Smooth muscle cell (in vitro differentiated cells): ENCODE measurements around the gene GNA12. TPM values are rescaled to one million over a fixed set of nuclear protein-coding genes. Genes with fewer than 3 reads are reported as not detected.
A peak's percentile ranks its signal among the peaks of the same experiment; 100 is the strongest.

Source experiments
- DNase-seq: peaks from one replicate; lab custom pipeline; 2025; ENCODE audit not compliant: unreplicated experiment; lab: John Stamatoyannopoulos, UW
- H2AFZ ChIP-seq: fragments of 200-600 bp; sonication (generic); 2 replicates; pipeline ENCODE4 v1.6.0; 2016; ENCODE audit warnings: antibody characterized with exemption, low read depth, mild to moderate bottlenecking
- H3F3A ChIP-seq: fragments of 200-600 bp; sonication (generic); 2 replicates; pipeline ENCODE4 v1.6.0; 2017; ENCODE audit warnings: antibody characterized with exemption, low read depth
- H3K27ac ChIP-seq: fragments of 200-600 bp; sonication (generic); 2 replicates; pipeline ENCODE4 v1.5.1; 2016; ENCODE audit warnings: low read depth, mild to moderate bottlenecking
- H3K27me3 ChIP-seq: fragments of 200-600 bp; sonication (generic); 2 replicates; pipeline ENCODE4 v1.6.1; 2016; ENCODE audit warnings: low read depth, mild to moderate bottlenecking
- H3K36me3 ChIP-seq: fragments of 200-600 bp; sonication (generic); 2 replicates; pipeline ENCODE4 v1.5.1; 2016; ENCODE audit warnings: low read depth
- H3K4me1 ChIP-seq: fragments of 200-600 bp; sonication (generic); 2 replicates; pipeline ENCODE4 v1.5.1; 2016; ENCODE audit warnings: low read depth
- H3K4me2 ChIP-seq: fragments of 200-600 bp; sonication (generic); 2 replicates; pipeline ENCODE4 v1.6.0; 2016; ENCODE audit warnings: mild to moderate bottlenecking
- H3K4me3 ChIP-seq: fragments of 200-600 bp; sonication (generic); 2 replicates; pipeline ENCODE4 v1.5.1; 2016; ENCODE audit warnings: mild to moderate bottlenecking
- H3K79me2 ChIP-seq: fragments of 200-600 bp; sonication (generic); 2 replicates; pipeline ENCODE4 v1.6.0; 2016; ENCODE audit warnings: low read depth, mild to moderate bottlenecking
- H3K9ac ChIP-seq: fragments of 200-600 bp; sonication (generic); 2 replicates; pipeline ENCODE4 v1.6.0; 2016; ENCODE audit warnings: low read depth
- H3K9me3 ChIP-seq: fragments of 200-600 bp; sonication (generic); replicated peaks from 2 replicates; pipeline ENCODE4 v1.5.1; 2016; ENCODE audit warnings: low read depth
- H4K20me1 ChIP-seq: fragments of 200-600 bp; sonication (generic); 2 replicates; pipeline ENCODE4 v1.6.0; 2016; ENCODE audit warnings: low read depth
- WGBS: methylation state at CpG from one replicate; pipeline ENCODE4 v1.1.7; 2016; ENCODE audit warnings: low lambda C conversion rate; 5-methylcytosine and 5-hydroxymethylcytosine counted together
- polyA plus RNA-seq: library from polyadenylated mRNA; unstranded; fragments of >200 nt; fragmentation: Nextera tagmentation; extraction: Ambion mirVana; gene quantifications from 2 replicates; pipeline ENCODE4 v1.2.1, GENCODE V29; 2016
- total RNA-seq: library from RNA; depleted of rRNA; stranded (reverse); fragments of >200 nt; gene quantifications from 2 replicates; pipeline ENCODE4 v1.2.3, GENCODE V29; 2014
- TF ChIP-seq, protein P1 (sequence below): fragments of 200-600 bp; sonication (generic); IDR thresholded peaks from 2 replicates; pipeline ENCODE4 v1.5.1; 2017; ENCODE audit warnings: borderline replicate concordance, mild to moderate bottlenecking, antibody characterized with exemption; ENCODE audit not compliant: insufficient read depth, poor library complexity, severe bottlenecking

GNA12 gene
- total and polyA plus RNA-seq, 2 experiments from 2014 or later, result 20.3 to 34.7 TPM

DNA sequence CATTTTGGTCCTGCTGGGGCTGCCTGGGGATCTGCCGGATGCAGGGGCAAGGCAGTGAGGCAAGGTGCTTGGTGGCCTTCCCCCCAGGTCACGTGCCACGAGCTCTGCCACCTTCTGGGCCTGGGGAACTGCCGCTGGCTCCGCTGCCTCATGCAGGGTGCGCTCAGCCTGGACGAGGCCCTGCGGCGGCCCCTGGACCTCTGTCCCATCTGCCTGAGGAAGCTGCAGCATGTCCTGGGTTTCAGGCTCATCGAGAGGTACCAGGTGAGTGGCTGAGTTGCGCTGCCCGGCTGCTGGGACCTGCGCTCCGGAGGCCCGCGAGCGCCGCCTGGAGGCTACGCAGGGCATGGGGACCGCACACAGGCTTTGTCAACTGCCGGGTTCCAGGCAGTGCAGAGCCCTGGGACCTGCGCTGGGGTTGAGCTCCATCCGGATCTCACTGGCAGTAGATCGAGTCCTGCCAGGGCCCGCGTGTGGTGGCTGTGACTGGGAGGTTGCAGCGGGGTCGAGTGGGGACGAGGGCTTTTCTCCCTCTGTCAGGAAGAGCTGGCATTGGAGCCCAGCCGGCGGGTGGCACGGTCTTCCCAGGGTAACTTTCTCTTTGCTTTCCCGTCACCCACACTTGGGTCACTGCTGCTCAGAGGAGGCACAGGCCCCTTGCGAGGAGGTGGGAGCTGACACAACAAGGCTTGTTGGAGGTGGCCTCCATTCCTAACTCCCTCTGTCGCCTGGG lies 134.4 kb downstream of the GNA12 start:
- no peaks in the 10 kb centered on the region for H3K79me2 ChIP-seq
- peaks cover 11% of the 10 kb centered on the region for H3K4me1 ChIP-seq
- H3K4me2 ChIP-seq, result no peak overlapping the region
- H3K9ac ChIP-seq, result no peak overlapping the region
- no peak overlapping the region for H2AFZ ChIP-seq
- no peak overlapping the region for H3K4me3 ChIP-seq
- no peak for DNase-seq
- TF ChIP-seq, protein P1, sequence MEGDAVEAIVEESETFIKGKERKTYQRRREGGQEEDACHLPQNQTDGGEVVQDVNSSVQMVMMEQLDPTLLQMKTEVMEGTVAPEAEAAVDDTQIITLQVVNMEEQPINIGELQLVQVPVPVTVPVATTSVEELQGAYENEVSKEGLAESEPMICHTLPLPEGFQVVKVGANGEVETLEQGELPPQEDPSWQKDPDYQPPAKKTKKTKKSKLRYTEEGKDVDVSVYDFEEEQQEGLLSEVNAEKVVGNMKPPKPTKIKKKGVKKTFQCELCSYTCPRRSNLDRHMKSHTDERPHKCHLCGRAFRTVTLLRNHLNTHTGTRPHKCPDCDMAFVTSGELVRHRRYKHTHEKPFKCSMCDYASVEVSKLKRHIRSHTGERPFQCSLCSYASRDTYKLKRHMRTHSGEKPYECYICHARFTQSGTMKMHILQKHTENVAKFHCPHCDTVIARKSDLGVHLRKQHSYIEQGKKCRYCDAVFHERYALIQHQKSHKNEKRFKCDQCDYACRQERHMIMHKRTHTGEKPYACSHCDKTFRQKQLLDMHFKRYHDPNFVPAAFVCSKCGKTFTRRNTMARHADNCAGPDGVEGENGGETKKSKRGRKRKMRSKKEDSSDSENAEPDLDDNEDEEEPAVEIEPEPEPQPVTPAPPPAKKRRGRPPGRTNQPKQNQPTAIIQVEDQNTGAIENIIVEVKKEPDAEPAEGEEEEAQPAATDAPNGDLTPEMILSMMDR, result peak; percentile 89
- H4K20me1 ChIP-seq, result no peaks in the 10 kb centered on the region
- H3K9me3 ChIP-seq, result no peaks in the 10 kb centered on the region
- no peaks in the 10 kb centered on the region for H3K36me3 ChIP-seq
- no peaks in the 10 kb centered on the region for H3K27me3 ChIP-seq
- H3K27ac ChIP-seq, result no peak overlapping the region
- WGBS, result 36% methylated on average over 34 of the region's 35 CpGs
- no peaks in the 10 kb centered on the region for H3F3A ChIP-seq

DNA sequence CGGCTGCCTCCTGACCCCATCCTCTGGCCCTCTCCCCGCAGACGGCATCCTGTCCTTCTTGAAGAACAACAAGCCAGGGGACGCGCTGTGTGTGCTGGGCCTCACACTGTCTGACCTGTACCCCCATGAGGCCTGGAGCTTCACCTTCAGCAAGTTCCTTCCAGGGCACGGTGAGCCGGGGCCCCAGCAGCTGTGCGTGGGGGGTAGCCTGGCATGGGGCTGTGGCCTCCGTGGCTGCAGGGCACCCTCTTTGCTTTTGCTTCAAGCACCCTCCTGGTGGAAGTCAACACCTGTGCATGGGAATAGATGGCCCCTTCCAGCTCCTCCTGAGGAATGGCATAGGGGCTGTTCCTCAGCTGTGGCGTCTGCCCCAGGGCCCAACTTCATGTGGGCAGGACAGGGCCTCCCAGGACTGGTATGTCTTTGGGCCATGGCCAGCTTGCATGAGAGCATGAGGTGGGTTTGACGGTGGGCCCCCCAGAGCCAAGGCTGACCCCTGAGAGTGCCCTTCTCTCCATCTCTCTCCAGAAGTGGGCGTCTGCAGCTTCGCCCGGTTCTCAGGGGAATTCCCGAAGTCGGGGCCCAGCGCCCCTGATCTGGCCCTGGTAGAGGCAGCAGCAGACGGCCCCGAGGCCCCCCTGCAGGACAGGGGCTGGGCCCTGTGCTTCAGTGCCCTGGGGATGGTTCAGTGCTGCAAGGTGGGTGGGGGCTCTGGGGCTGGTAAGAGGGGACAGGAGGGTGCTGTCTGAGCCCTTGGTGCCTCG lies 135.4 kb downstream of the GNA12 start:
- TF ChIP-seq, protein P1, result no peak
- Histone ChIP-seq H3K27ac (no peak overlapping the region), H3K9me3 (no peaks in the 10 kb centered on the region), H3K9ac (no peak overlapping the region), H3K27me3 (no peaks in the 10 kb centered on the region), H3K4me3 (no peak overlapping the region), H3K36me3 (no peaks in the 10 kb centered on the region), H3K4me1 (peaks cover 11% of the 10 kb centered on the region), H4K20me1 (no peaks in the 10 kb centered on the region), H3K79me2 (no peaks in the 10 kb centered on the region), H2AFZ (no peak overlapping the region), H3F3A (no peaks in the 10 kb centered on the region), H3K4me2 (no peak overlapping the region)
- 94% methylated on average over 20 of the region's 20 CpGs for WGBS
- no peak for DNase-seq

DNA sequence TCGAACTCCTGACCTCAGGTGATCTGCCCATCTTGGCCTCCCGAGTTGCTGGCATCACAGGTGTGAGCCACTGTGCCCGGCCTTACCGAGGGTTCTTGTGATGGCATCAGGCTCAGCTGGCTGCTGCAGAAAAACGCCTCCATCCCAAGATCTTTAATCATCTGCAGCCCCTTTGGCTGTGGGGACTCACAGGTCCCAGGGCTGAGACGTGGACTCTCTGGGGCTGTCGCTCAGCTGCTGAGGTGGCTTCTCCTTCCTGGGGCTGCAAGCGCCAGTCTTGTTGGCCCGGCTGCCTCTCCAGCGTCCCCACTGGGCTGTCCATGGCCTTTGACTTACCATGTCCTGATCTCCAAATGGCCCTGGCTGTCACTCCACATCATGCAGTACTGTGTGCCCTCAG lies 136.1 kb downstream of the GNA12 start:
- no peak overlapping the region for H3K27ac ChIP-seq
- no peak overlapping the region for H3K9ac ChIP-seq
- DNase-seq, result no peak
- H3K4me3 ChIP-seq, result no peak overlapping the region
- no peaks in the 10 kb centered on the region for H3K79me2 ChIP-seq
- H4K20me1 ChIP-seq, result no peaks in the 10 kb centered on the region
- H3K27me3 ChIP-seq, result no peaks in the 10 kb centered on the region
- H3K36me3 ChIP-seq, result no peaks in the 10 kb centered on the region
- no peaks in the 10 kb centered on the region for H3K9me3 ChIP-seq
- peaks cover 11% of the 10 kb centered on the region for H3K4me1 ChIP-seq
- 98% methylated on average over 10 of the region's 10 CpGs for WGBS
- H3K4me2 ChIP-seq, result no peak overlapping the region
- H3F3A ChIP-seq, result no peaks in the 10 kb centered on the region
- TF ChIP-seq, protein P1, result no peak
- no peak overlapping the region for H2AFZ ChIP-seq
